ENCODE measurements around the gene OXTR.

Gene OXTR

DNA sequence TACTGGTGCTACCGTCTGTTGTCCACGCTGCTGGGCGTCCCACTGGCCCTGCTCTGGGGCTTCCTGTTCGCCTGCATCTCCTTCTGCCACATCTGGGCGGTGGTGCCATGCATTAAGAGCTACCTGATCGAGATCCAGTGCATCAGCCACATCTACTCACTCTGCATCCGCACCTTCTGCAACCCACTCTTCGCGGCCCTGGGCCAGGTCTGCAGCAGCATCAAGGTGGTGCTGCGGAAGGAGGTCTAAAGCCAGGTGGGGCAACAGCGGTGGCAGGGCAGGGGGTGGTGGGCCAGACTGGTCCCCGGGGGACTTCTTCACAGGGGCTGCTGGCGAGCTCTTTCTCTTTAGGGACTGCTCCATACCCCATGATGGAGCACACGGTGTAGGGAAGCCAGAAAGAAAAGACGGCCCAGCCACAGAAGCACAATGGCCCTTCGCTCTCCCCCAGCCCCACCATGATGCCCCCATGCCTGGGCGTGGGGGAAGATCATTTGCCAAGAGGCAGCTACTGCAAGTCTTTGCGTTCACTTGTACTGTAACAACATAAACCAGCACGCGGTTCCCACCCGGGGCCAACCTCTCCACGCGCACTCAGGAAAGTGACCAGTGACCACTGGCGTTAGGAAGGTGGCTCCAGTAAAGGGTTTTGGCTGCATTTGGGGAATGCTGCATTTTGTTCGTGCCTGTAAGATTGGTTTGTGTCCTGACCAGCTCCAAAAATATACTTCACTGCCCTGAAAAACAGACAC is 23.6 kb downstream of the OXTR start:
- H3K36me3 ChIP-seq (ENCODE audit: control insufficient read depth, insufficient read depth, low read length): no peaks in the 10 kb centered on the region
- H2AFZ ChIP-seq: no peak overlapping the region
- TF ChIP-seq, protein P1, sequence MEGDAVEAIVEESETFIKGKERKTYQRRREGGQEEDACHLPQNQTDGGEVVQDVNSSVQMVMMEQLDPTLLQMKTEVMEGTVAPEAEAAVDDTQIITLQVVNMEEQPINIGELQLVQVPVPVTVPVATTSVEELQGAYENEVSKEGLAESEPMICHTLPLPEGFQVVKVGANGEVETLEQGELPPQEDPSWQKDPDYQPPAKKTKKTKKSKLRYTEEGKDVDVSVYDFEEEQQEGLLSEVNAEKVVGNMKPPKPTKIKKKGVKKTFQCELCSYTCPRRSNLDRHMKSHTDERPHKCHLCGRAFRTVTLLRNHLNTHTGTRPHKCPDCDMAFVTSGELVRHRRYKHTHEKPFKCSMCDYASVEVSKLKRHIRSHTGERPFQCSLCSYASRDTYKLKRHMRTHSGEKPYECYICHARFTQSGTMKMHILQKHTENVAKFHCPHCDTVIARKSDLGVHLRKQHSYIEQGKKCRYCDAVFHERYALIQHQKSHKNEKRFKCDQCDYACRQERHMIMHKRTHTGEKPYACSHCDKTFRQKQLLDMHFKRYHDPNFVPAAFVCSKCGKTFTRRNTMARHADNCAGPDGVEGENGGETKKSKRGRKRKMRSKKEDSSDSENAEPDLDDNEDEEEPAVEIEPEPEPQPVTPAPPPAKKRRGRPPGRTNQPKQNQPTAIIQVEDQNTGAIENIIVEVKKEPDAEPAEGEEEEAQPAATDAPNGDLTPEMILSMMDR (IDR thresholded peaks at IDR 0.05): no peak
- H3K9me3 ChIP-seq (ENCODE audit: control insufficient read depth, low read length): no peaks in the 10 kb centered on the region
- H3K9ac ChIP-seq: no peak overlapping the region
- no peaks in the 10 kb centered on the region for H3K79me2 ChIP-seq
- no peaks in the 10 kb centered on the region for H3K4me1 ChIP-seq
- H3K27ac ChIP-seq: no peak overlapping the region
- no peak overlapping the region for H3K4me2 ChIP-seq (ENCODE audit: low read length)
- no peak overlapping the region for H3K4me3 ChIP-seq (ENCODE audit: low read depth, low read length)
- no peaks in the 10 kb centered on the region for H3K27me3 ChIP-seq (ENCODE audit: control insufficient read depth, insufficient read depth, low read length)

DNA sequence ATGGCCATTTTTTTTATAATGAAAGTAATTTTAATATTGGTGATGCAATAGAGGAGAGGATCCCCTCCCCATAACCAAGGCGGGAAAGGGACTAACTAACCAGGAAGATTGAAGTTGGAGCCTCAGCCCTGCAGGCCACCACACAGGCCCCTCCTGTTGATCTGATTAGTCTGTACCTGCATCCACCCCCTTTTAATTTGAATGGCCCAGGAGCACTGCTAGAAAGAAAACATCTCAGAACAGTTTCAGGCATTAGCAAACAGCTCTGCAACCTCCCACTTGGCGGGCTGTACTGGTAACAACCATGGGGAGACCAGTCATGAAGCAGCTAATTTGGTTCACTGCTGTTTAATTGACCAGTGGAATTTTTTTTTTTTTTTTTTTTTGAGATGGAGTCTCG is 25.5 kb downstream of the OXTR start:
- Histone ChIP-seq H3K4me2 (ENCODE audit: low read length) (no peak overlapping the region), H3K36me3 (ENCODE audit: control insufficient read depth, insufficient read depth, low read length) (no peaks in the 10 kb centered on the region), H3K9me3 (ENCODE audit: control insufficient read depth, low read length) (no peaks in the 10 kb centered on the region), H3K27me3 (ENCODE audit: control insufficient read depth, insufficient read depth, low read length) (no peaks in the 10 kb centered on the region), H3K27ac (no peak overlapping the region), H3K4me1 (no peaks in the 10 kb centered on the region), H3K4me3 (ENCODE audit: low read depth, low read length) (no peak overlapping the region), H3K9ac (no peak overlapping the region), H3K79me2 (no peaks in the 10 kb centered on the region), H2AFZ (no peak overlapping the region)
- TF ChIP-seq, protein P1 (IDR thresholded peaks at IDR 0.05): no peak

DNA sequence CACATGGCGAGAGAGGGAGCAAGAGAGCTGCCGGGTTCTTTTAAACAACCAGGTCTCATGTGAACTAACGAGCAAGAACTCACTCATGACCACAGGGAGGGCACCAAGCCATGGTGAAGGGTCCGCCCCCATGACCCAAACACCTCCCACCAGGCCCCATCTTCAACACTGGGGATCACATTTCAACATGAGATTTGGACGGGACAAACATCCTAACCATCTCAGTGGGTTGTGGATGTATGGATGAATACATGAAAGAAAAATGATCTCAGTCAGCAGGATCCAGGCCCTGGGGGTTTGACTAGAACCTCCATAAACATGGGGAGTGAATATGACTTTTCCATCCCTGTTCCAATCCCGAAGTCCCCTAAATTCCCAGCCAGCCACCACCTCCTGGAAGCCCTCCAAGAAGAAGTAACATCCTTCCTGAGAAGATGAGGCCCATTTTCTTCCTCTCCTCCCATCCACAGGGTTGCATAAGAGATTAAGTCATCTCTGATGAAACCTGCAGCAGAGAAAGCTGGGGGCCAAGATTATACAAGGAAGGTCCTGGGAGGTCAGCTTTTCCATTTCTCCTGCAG is 26.3 kb downstream of the OXTR start:
- Histone ChIP-seq H2AFZ (no peak overlapping the region), H3K36me3 (ENCODE audit: control insufficient read depth, insufficient read depth, low read length) (no peaks in the 10 kb centered on the region), H3K9ac (no peak overlapping the region), H3K4me1 (no peaks in the 10 kb centered on the region), H3K4me2 (ENCODE audit: low read length) (no peak overlapping the region), H3K4me3 (ENCODE audit: low read depth, low read length) (no peak overlapping the region), H3K79me2 (no peaks in the 10 kb centered on the region), H3K27ac (no peak overlapping the region), H3K9me3 (ENCODE audit: control insufficient read depth, low read length) (no peaks in the 10 kb centered on the region), H3K27me3 (ENCODE audit: control insufficient read depth, insufficient read depth, low read length) (no peaks in the 10 kb centered on the region)
- TF ChIP-seq, protein P1 (IDR thresholded peaks at IDR 0.05): no peak

DNA sequence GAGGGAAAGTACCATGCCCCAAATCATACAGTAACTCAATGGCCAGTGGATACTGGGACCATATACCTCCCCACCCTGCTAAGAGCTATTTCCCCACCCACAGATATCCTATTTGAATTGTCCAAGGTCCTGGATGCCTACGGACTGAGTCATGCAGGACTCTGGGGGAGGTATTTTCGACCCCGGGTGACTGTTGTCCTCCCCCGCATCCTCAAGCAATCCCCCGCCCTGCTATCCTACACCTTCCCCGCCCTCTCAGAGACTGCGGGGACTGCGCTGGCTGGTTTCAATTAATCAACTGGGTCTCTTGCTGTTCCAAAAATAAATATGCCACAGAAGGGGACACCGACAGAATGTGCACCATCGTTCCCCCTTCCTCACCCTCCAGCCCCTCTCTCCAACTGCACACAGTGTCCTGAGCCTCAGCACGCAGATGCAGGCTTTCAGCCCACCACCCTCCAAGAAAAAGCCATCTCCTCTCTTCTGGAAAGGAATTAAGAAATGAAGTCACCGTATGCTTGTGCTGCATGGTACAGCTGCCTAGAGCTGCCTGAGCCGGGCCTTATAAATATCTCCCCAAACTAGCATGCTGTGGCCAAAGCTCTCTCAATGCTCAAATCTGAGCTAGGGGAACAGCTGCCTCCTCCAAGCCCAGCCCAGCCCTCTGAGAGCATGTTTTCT is 27.7 kb downstream of the OXTR start:
- no peak overlapping the region for H3K4me2 ChIP-seq (ENCODE audit: low read length)
- no peak overlapping the region for H2AFZ ChIP-seq
- H3K4me3 ChIP-seq (ENCODE audit: low read depth, low read length): no peak overlapping the region
- no peaks in the 10 kb centered on the region for H3K27me3 ChIP-seq (ENCODE audit: control insufficient read depth, insufficient read depth, low read length)
- H3K27ac ChIP-seq: no peak overlapping the region
- H3K36me3 ChIP-seq (ENCODE audit: control insufficient read depth, insufficient read depth, low read length): no peaks in the 10 kb centered on the region
- H3K9me3 ChIP-seq (ENCODE audit: control insufficient read depth, low read length): no peaks in the 10 kb centered on the region
- H3K9ac ChIP-seq: no peak overlapping the region
- TF ChIP-seq, protein P1 (IDR thresholded peaks at IDR 0.05): no peak
- H3K4me1 ChIP-seq: no peaks in the 10 kb centered on the region
- no peaks in the 10 kb centered on the region for H3K79me2 ChIP-seq

Measured in parathyroid adenoma (tissue), 2 donors.